HG03103 (cell line): Measurements from ENCODE around the gene XAB2.

Source experiments
- ATAC-seq: cut with Tn5 transposase; IDR thresholded peaks from one replicate; pipeline ENCODE4 v1.9.1; 2021; ENCODE audit warnings: low read depth; ENCODE audit not compliant: unreplicated experiment

The XAB2 gene

GRCh38 chr19:7635670-7636069 lies 6.3 kb upstream of the XAB2 start:
- no peak for ATAC-seq

- ATAC-seq, result no peak
These were observed 4.4 kb upstream of the XAB2 start, which contains the start of gene PCP2 for GRCh38 chr19:7633698-7634097. Gene PCP2 (minus strand): TSS chr19:7633719. CDS start chr19:7633457, 262 bp downstream.

GRCh38 chr19:7632340-7633203 lies 3.2 kb upstream of the XAB2 start:
- no peak for ATAC-seq

GRCh38 chr19:7631577-7631976 lies 2.2 kb upstream of the XAB2 start:
- ATAC-seq, result no peak

GRCh38 chr19:7628589-7629311 lies 595 bp downstream of the XAB2 start:
- no peak for ATAC-seq

GRCh38 chr19:7627166-7627565 lies 2.2 kb downstream of the XAB2 start:
- ATAC-seq, result no peak

GRCh38 chr19:7625763-7626372 lies 3.5 kb downstream of the XAB2 start:
- no peak for ATAC-seq

GRCh38 chr19:7624810-7625209 lies 4.5 kb downstream of the XAB2 start:
- ATAC-seq, result no peak

GRCh38 chr19:7623725-7624603 lies 5.4 kb downstream of the XAB2 start:
- no peak for ATAC-seq

- no peak for ATAC-seq
These were observed 6.2 kb downstream of the XAB2 start for GRCh38 chr19:7622933-7623685.

- ATAC-seq, result no peak
These were observed 8.6 kb downstream of the XAB2 start for GRCh38 chr19:7620442-7621412.

- ATAC-seq, result no peak
These were observed 9.5 kb downstream of the XAB2 start for GRCh38 chr19:7619671-7620441.

- no peak for ATAC-seq
These were observed 10.4 kb downstream of the XAB2 start for GRCh38 chr19:7618771-7619510.

- ATAC-seq, result no peak
These were observed 11.0 kb downstream of the XAB2 start for GRCh38 chr19:7618348-7618747.

- ATAC-seq, result no peak
These were observed 11.6 kb downstream of the XAB2 start for GRCh38 chr19:7617735-7618134.

- ATAC-seq, result no peak
These were observed 12.2 kb downstream of the XAB2 start for GRCh38 chr19:7617172-7617571.
